GM21529 (cell line): ENCODE data around the gene STEAP1B.

ENCODE experiments used
- ATAC-seq: cut with Tn5 transposase; IDR thresholded peaks from one replicate; pipeline ENCODE4 v1.9.1; 2021; ENCODE audit not compliant: unreplicated experiment

The STEAP1B gene

GRCh38 chr7:22373911-22374310 lies 126.1 kb downstream of the STEAP1B start:
- ATAC-seq = no peak

DNA sequence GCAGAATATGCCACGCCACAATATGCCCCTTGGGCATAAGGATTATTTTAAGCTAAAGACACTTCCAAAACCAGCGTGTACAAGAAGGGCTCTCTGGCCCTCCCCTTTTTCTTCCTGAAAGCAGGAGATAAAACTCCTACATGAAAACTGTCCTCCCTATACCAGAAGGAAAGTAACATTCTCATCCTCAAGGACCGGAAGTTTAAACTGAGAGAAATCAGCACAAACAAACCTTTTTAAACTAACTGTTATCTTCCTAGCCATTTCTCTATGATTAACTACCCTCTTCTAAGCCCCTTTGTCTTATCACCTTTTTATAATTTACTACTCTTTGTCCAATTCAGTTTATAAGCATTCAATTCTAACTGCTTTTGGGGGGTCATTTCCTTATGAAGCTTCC lies 126.6 kb downstream of the STEAP1B start:
- ATAC-seq = no peak

DNA sequence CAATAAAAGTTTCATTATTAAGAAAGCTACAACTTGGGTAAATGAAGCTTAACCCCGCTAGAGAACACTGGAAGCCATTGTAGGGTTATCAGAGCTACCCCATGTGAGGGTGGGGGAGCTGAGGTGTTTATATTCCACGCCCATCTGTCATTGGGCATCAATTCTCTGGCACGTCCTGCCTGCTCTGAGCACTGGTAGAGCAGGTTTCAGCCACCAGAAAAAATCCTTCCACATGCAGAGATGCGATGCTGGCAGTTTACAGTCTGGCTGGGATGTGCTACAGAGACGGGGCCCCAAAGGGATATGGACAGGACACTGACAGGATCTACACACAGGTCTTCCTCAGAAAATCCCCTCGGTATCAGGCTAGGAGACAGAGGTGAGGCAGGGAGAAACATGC lies 127.1 kb downstream of the STEAP1B start:
- ATAC-seq = no peak

DNA sequence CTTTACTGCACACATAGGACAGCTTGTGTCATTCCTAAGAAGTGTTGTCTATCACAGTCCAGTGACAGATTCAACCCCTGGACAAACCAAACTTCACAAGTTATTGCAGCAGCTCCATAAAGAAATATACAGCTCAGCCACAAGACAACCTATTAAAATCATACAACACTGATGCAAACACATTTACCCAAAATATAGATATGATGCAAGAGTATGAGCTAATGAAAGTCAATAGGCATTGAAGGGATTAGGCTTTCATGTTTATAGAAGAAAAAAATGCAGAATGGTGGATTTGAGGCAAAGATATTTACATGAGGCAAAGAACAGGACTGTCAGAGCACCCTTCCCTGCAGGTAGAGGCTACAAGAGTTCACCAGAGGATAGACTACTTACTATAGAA lies 128.1 kb downstream of the STEAP1B start:
- ATAC-seq = no peak
